Subcutaneous adipose tissue (tissue), 4 donors: Measurements from ENCODE around the gene ADARB2. TPM values are rescaled to one million over a fixed set of nuclear protein-coding genes. Genes with fewer than 3 reads are reported as not detected.

Source experiments
- CTCF ChIP-seq: fragments of 450-650 bp; IDR thresholded peaks from one replicate; pipeline ENCODE4 v1.5.1; 2016; ENCODE audit warnings: low read depth, mild to moderate bottlenecking, control low read depth, antibody characterized with exemption, moderate library complexity
- total RNA-seq, 4 donors: library from RNA; depleted of rRNA; stranded (reverse); fragments of >200 nt; gene quantifications; one replicate each; pipeline ENCODE4 v1.1.0, GENCODE V29; 2016

Gene ADARB2
- total RNA-seq, 4 donors from 2014 or later: under 0.01 to 0.65 (median 0.44) TPM; not detected in 1

GRCh38 chr10:1522237-1522636 is 215.1 kb downstream of the ADARB2 start:
- TF ChIP-seq CTCF: no peak

DNA sequence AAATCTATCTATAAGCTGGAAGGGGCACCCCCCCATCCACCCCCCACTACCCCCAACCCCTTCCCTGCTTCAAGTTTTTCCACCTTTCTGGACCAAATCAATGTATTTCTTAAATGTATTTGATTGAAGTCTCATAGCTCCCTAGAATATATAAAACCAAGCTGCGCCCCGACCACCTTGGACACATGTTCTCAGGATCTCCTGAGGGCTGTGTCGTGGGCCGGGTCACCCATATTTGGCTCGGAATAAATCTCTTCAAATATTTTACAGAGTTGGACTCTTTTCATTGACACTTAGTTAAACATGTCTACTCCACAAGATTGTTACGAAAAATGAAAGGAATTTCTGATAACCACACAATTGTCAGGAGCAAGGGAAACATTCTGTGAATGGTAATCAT is 215.6 kb downstream of the ADARB2 start:
- TF ChIP-seq CTCF: no peak

GRCh38 chr10:1520909-1521565 is 216.3 kb downstream of the ADARB2 start:
- TF ChIP-seq CTCF: no peak

DNA sequence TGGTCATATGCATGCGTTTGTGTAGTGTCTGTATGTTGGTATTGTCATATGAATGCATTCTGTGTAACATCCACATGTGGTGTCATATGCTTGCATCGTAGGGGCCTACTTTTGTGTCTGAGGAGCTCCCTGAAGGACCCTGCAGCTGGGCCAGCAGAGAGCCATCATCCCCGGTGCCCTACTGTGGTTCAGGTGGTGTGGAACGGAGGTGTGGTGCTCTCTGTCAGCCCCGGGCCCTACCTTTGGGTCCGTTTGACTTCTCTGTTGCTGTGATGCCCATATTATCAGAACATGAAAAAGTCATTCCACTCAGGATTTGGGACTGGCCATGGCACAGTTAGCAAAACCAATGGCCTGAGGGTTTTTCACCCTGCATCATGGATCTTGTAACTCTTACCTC is 217.9 kb downstream of the ADARB2 start:
- TF ChIP-seq CTCF: no peak

DNA sequence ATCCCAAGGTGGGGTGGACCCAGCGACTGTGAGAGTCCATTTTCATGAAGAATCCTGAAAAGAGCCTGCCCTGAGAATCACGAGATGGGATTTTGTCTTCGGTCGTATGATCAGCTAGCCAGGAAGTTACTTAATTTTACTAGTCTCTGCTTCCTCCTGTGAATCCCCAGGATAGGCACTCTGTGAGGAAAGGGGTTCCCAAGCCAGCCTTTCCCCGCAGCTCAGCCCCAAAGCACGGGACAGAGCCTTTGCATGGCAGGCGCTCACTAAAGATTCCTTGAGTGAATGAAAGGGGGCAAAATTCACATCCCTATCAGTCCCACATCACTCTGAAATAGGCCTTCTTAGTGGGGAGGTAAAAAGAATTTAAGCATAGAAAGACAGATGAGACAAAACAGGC is 219.6 kb downstream of the ADARB2 start:
- no peak for TF ChIP-seq CTCF

DNA sequence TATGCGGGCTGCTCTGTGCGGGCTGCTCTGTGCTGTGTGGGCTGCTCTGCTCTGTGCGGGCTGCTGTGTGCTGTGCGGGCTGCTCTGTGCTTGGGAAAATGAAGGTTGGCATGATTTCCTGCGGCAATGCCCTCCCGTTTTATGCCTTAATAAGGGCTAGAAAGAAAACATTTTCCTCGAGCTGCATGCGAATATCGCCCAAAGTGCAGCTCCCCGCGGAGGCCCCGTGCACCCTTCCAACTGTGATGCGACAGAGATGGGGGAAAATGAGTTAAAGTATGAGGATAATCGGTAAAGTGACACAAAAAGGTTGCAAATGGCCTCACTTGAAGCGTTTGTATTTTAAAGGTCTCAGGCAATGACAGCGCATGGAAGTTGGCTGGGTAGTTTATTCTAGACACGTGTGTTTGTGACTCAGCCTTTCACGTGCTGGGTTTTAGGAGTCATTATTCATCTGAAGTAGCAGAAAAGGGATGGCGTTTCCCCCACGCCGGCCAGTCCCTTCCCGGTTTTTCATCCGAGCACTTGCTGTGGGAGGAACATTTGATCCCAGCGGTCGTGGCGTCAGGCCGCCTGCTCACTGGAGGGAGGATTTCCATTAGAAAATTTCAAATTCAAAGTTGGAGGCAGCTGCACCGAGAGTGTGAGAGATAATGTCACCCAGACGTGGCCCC is 220.7 kb downstream of the ADARB2 start:
- TF ChIP-seq CTCF: no peak

GRCh38 chr10:1515780-1516491 is 221.4 kb downstream of the ADARB2 start:
- TF ChIP-seq CTCF: no peak
